K562 (cell line): ENCODE measurements around the gene GP1BB. TPM values are rescaled to one million over a fixed set of nuclear protein-coding genes. Genes with fewer than 3 reads are reported as not detected.

ENCODE experiments used
- ATAC-seq: fragments of 200-7000 bp; cut with Tn5 transposase; 3 replicates; pipeline ENCODE4 v1.9.1; 2020; ENCODE audit warnings: moderate library complexity
- BruUV-seq: library from RNA; stranded (reverse); fragments of 400-500 nt; replicated peaks from 2 replicates; lab custom pipeline; 2021; lab: Mats Ljungman, UMichigan
- CTCF ChIA-PET: fragments of 300-600 bp; formaldehyde crosslinking; extraction: SDS; loops from one replicate; lab custom pipeline; 2021; ENCODE audit warnings: low intra/inter-chr PET ratio; lab: Yijun Ruan, JAX
- POLR2A ChIA-PET: fragments of 300-600, 350-650 bp; sonication (Branson Sonifier 250); formaldehyde crosslinking; extraction: SDS; loops from one replicate; lab custom pipeline; 2021; ENCODE audit warnings: antibody characterized with exemption, inconsistent platforms; lab: Yijun Ruan, JAX
- DNase-seq, 4 experiments: peaks; one replicate each; pipeline versions ENCODE4 v3.0.0 to v3.0.0-alpha.2; 2011 to 2018; ENCODE audit warnings: low spot score in 3 of 4, mixed read lengths in 3 of 4; ENCODE audit errors: extremely low read depth in 1 of 4
- FAIRE-seq: peaks from 2 replicates; lab custom pipeline; 2011; peaks lifted over from hg19 to GRCh38; lab: Jason Lieb, UNC
- H2AFZ ChIP-seq: 2 replicates; pipeline ENCODE4 v1.6.0; 2011; ENCODE audit warnings: low read depth, low read length, control low read depth, inconsistent platforms
- H3K27ac ChIP-seq: fragments of 200-600 bp; 3 replicates; pipeline ENCODE4 v1.8.0; 2011; ENCODE audit warnings: low read depth, mild to moderate bottlenecking, control low read depth, inconsistent platforms, low read length, moderate library complexity, mixed read lengths; ENCODE audit errors: extremely low read depth
- H3K27me3 ChIP-seq, 2 experiments: fragments of 300-600 bp in 1 of 2; 2 replicates in 1 of 2; 3 replicates in 1 of 2; pipeline versions ENCODE4 v1.6.0 to v1.8.0; 2011; ENCODE audit warnings: inconsistent platforms in 2 of 2, low read length in 2 of 2, mild to moderate bottlenecking in 1 of 2, mixed read lengths in 1 of 2, moderate library complexity in 1 of 2; ENCODE audit not compliant: control insufficient read depth in 2 of 2, insufficient read depth in 2 of 2
- H3K36me3 ChIP-seq: fragments of 300-600 bp; 3 replicates; pipeline ENCODE4 v1.8.0; 2011; ENCODE audit warnings: mild to moderate bottlenecking, low read length, inconsistent platforms; ENCODE audit not compliant: control insufficient read depth, insufficient read depth
- H3K4me1 ChIP-seq, 2 experiments: fragments of 200-600 bp in 1 of 2; replicated peaks in 1 of 2; 2 replicates in 1 of 2; 3 replicates in 1 of 2; pipeline versions ENCODE4 v1.5.1 to v1.8.0; 2011; ENCODE audit warnings: inconsistent platforms in 2 of 2, low read length in 2 of 2, mild to moderate bottlenecking in 1 of 2, mixed read lengths in 1 of 2, moderate library complexity in 1 of 2; ENCODE audit not compliant: control insufficient read depth in 2 of 2, insufficient read depth in 2 of 2
- H3K4me2 ChIP-seq: 2 replicates; pipeline ENCODE4 v1.6.1; 2011; ENCODE audit warnings: low read length, control low read depth, inconsistent platforms, mixed read lengths; ENCODE audit not compliant: insufficient read depth
- H3K4me3 ChIP-seq: fragments of 200-600 bp; sonication (generic), shearing (Covaris generic); 2 replicates; pipeline ENCODE4 v1.5.1; 2016; ENCODE audit warnings: control low read depth, inconsistent platforms
- H3K79me2 ChIP-seq: fragments of 200-600 bp; 3 replicates; pipeline ENCODE4 v1.8.0; 2011; ENCODE audit warnings: low read length, inconsistent platforms; ENCODE audit not compliant: control insufficient read depth, insufficient read depth
- H3K9ac ChIP-seq, 2 experiments: 2 replicates each; pipeline versions ENCODE4 v1.6.0 to v1.6.1; 2011; ENCODE audit warnings: low read depth in 2 of 2, low read length in 2 of 2, control low read depth in 1 of 2, inconsistent platforms in 1 of 2, mild to moderate bottlenecking in 1 of 2, mixed read lengths in 1 of 2; ENCODE audit not compliant: insufficient read depth in 1 of 2
- H3K9me1 ChIP-seq: one replicate; pipeline ENCODE4 v1.6.0; 2011; ENCODE audit warnings: inconsistent platforms, mild to moderate bottlenecking, low read length, moderate library complexity; ENCODE audit not compliant: control insufficient read depth, insufficient read depth
- H3K9me3 ChIP-seq: replicated peaks from 2 replicates; pipeline ENCODE4 v1.5.1; 2011; ENCODE audit warnings: low read depth, low read length, inconsistent platforms; ENCODE audit not compliant: control insufficient read depth, insufficient read depth
- H4K20me1 ChIP-seq: replicated peaks from 2 replicates; pipeline ENCODE4 v1.6.1; 2011; ENCODE audit warnings: low read length, inconsistent platforms, mixed read lengths; ENCODE audit not compliant: control insufficient read depth, insufficient read depth
- ARID2 ChIP-seq: fragments of 450-650 bp; IDR thresholded peaks from 2 replicates; pipeline ENCODE4 v1.6.1; 2017; ENCODE audit warnings: antibody characterized with exemption, mild to moderate bottlenecking
- DACH1 ChIP-seq: fragments of 450-650 bp; IDR thresholded peaks from 2 replicates; pipeline ENCODE4 v1.6.1; 2018; ENCODE audit not compliant: partially characterized antibody
- DDX20 ChIP-seq: fragments of 450-650 bp; IDR thresholded peaks from 2 replicates; pipeline ENCODE4 v1.6.1; 2016; ENCODE audit warnings: missing genetic modification characterization, low read depth, mild to moderate bottlenecking, missing compliant biosample characterization, moderate library complexity
- E2F4 ChIP-seq: sonication (generic); formaldehyde crosslinking; IDR thresholded peaks from 2 replicates; pipeline ENCODE4 v1.8.0; 2022; ENCODE audit warnings: mild to moderate bottlenecking, low read depth, missing genetic modification reagents
- MYC ChIP-seq, 2 experiments: fragments of 250-450 bp in 1 of 2; sonication (Bioruptor Pico) in 1 of 2; IDR thresholded peaks; 2 replicates each; pipeline versions ENCODE4 v1.5.1 to v1.6.1; 2012 to 2021; ENCODE audit warnings: low read depth in 2 of 2, borderline replicate concordance in 1 of 2, improper control_type of control experiment in 1 of 2, low read length in 1 of 2, mild to moderate bottlenecking in 1 of 2, moderate library complexity in 1 of 2
- PHF20 ChIP-seq: fragments of 450-650 bp; IDR thresholded peaks from 2 replicates; pipeline ENCODE4 v1.6.1; 2018; ENCODE audit not compliant: partially characterized antibody
- RBM34 ChIP-seq: fragments of 200-400 bp; formaldehyde crosslinking; IDR thresholded peaks from 2 replicates; pipeline ENCODE4 v1.6.1; 2018; ENCODE audit warnings: low read length, borderline replicate concordance; ENCODE audit not compliant: insufficient read depth
- SMC3 ChIP-seq: conservative IDR thresholded peaks from 2 replicates; pipeline ENCODE4 v1.6.1; 2011; ENCODE audit warnings: low read depth, low read length, improper control_type of control experiment; ENCODE audit not compliant: insufficient read depth
- TBP ChIP-seq: optimal IDR thresholded peaks from 2 replicates; pipeline ENCODE3; 2011; ENCODE audit warnings: low read depth, low read length, improper control_type of control experiment
- UBTF ChIP-seq, 2 experiments: IDR thresholded peaks; 2 replicates each; pipeline ENCODE4 v1.6.1; 2012; ENCODE audit warnings: improper control_type of control experiment in 2 of 2, low read depth in 2 of 2, low read length in 2 of 2, borderline replicate concordance in 1 of 2
- ZNF507 ChIP-seq: conservative IDR thresholded peaks from 2 replicates; pipeline ENCODE4 v1.6.1; 2017; ENCODE audit warnings: missing genetic modification characterization, missing compliant biosample characterization
- ZNF583 ChIP-seq: fragments of 250-450 bp; sonication (Bioruptor Pico); IDR thresholded peaks from 2 replicates; pipeline ENCODE4 v1.4.0; 2020
- WGBS: fragments of 100-300 bp; shearing (Covaris generic); methylation state at CpG from one replicate; pipeline ENCODE4 v1.1.6; 2016; ENCODE audit warnings: low coverage, mixed read lengths; ENCODE audit not compliant: insufficient coverage; ENCODE audit errors: missing lambda C conversion rate; 5-methylcytosine and 5-hydroxymethylcytosine counted together
- in situ Hi-C: fragments of 300-500 bp; cut with MboI; formaldehyde crosslinking; loops from 4 replicates; pipeline ENCODE4 v1.15.0; 2018; ENCODE audit warnings: inconsistent platforms, mixed read lengths
- intact Hi-C: fragments of 100-400 bp; cut with micrococcal nuclease; formaldehyde crosslinking; loops from 2 replicates; pipeline ENCODE4 v1.14.2; 2022
- polyA plus RNA-seq, 8 experiments: library from polyadenylated mRNA; depleted of rRNA in 4 of 8; stranded (reverse) in 5 of 8; unstranded in 3 of 8; fragments of >200 nt; fragmentation: Nextera tagmentation in 2 of 8; fragmentation: Illumina TruSeq in 1 of 8; extraction: Ambion mirVana in 2 of 8; extraction: Trizol in 1 of 8; gene quantifications; 2 replicates each; pipeline versions ENCODE4 v1.2.1 to v1.2.3, GENCODE V29; 2011 to 2014; ENCODE audit warnings: inconsistent platforms in 1 of 8, missing spikeins in 1 of 8
- total RNA-seq, 7 experiments: library from RNA; depleted of rRNA in 6 of 7; stranded (reverse); fragments of >200 nt in 6 of 7; fragmentation: Illumina TruSeq in 2 of 7; extraction: Trizol in 2 of 7; gene quantifications; 2 replicates each; pipeline versions ENCODE4 v1.2.1 to v1.2.3, GENCODE V29; 2011 to 2021; ENCODE audit warnings: low replicate concordance in 1 of 7
- TF ChIP-seq, protein P1 (sequence below), 2 experiments: fragments of 250-450 bp in 1 of 2; fragments of 450-650 bp in 1 of 2; sonication (Bioruptor Pico) in 1 of 2; IDR thresholded peaks; 2 replicates each; pipeline versions ENCODE4 v1.6.1 to v1.8.0; 2016 to 2021; ENCODE audit warnings: mild to moderate bottlenecking in 2 of 2, moderate library complexity in 2 of 2, missing compliant biosample characterization in 1 of 2, missing genetic modification characterization in 1 of 2
- TF ChIP-seq, protein P2 (sequence below): fragments of 450-650 bp; formaldehyde crosslinking; conservative IDR thresholded peaks from 2 replicates; pipeline ENCODE4 v1.4.0; 2022; ENCODE audit warnings: mild to moderate bottlenecking, missing genetic modification characterization

The GP1BB gene
- total and polyA plus RNA-seq, 9 of the 15 experiments (the other 6 are each of a cell fraction or from before 2014, with no cell fraction given), result 0.69 to 162 (median 2.8) TPM

DNA sequence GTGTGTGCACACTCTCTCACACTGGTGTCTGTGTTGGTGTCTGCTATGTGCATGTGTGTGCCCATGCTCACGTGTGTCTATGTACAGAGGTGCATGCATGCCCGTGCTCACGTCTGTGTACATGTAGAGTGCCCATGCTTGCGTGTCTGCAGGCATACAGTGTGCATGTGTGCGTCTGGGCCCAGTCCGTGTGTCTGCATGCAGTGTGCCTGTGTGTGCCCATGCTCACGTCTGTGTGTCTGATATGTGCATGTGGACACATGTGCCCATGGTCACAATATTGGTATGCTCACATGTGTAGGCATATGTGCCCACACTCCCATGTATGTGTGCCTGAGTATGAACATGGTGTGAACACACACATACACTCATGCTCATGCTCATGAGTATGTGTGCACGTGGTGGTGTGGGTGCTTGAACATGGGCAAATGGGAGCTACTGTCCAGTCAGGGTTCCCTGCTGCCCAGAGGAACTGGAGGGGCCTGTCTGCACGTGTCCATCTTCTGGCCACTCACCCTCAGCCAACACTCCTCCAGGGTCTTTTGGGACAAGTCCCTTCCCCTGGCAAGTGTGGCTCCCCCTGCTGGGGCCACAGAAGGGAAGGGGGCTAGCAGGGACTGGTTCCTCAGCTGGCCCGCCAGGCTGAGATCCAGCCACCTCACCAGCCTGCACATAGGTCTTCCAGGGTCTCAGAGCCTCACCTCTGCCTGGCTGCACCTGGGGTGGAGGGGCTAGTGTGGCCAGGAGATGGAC, 29.9 kb downstream of the GP1BB start:
- peaks cover 66 to 90% of the 10 kb centered on the region in 2 experiments; a peak in 4 of 5 replicates for H3K27me3 ChIP-seq
- ATAC-seq, result peak; percentile 12
- TF ChIP-seq E2F4 (CRISPR knock-in tag), result no peak
- peak; percentile 13 for TF ChIP-seq PHF20
- TF ChIP-seq TBP, result peak; percentile 17
- TF ChIP-seq DDX20 (tag), result no peak
- TF ChIP-seq SMC3, result peak; percentile 44; the same call in 1 of the 2 replicates
- peak; percentile 68 for TF ChIP-seq MYC (IDR thresholded peaks at IDR 0.05; ENCODE audit: low read depth, low read length)
- no peak for TF ChIP-seq MYC (CRISPR knock-in tag; IDR thresholded peaks at IDR 0.05; ENCODE audit: borderline replicate concordance, low read depth)
- TF ChIP-seq, protein P1, sequence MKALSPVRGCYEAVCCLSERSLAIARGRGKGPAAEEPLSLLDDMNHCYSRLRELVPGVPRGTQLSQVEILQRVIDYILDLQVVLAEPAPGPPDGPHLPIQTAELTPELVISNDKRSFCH (CRISPR knock-in tag; IDR thresholded peaks at IDR 0.05), result no peak
- TF ChIP-seq, protein P1 (tag; IDR thresholded peaks at IDR 0.05), result peak; percentile 68; the same call in 1 of the 2 replicates
- no peak for TF ChIP-seq ZNF507 (tag)
- TF ChIP-seq ZNF583 (CRISPR knock-in tag), result 0 out of 2 replicates have a peak, but pooled peaks have one; percentile 30
- TF ChIP-seq DACH1, result peak; percentile 8
- TF ChIP-seq ARID2, result no peak
- TF ChIP-seq, protein P2, sequence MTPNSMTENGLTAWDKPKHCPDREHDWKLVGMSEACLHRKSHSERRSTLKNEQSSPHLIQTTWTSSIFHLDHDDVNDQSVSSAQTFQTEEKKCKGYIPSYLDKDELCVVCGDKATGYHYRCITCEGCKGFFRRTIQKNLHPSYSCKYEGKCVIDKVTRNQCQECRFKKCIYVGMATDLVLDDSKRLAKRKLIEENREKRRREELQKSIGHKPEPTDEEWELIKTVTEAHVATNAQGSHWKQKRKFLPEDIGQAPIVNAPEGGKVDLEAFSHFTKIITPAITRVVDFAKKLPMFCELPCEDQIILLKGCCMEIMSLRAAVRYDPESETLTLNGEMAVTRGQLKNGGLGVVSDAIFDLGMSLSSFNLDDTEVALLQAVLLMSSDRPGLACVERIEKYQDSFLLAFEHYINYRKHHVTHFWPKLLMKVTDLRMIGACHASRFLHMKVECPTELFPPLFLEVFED (CRISPR knock-in tag), result 0 out of 2 replicates have a peak, but pooled peaks have one; percentile 28
- TF ChIP-seq UBTF (IDR thresholded peaks at IDR 0.05; ENCODE audit: borderline replicate concordance in 1 of 2, low read depth in 2 of 2, low read length in 2 of 2), result peak in 1 of 2 experiments; percentile 39; a peak in 1 of 4 replicates
- TF ChIP-seq RBM34, result no peak

More for the DNA sequence above, 29.9 kb downstream of the GP1BB start:
- no peak overlapping the region; the same call in 2 of the 3 replicates for H3K27ac ChIP-seq
- peak; percentile 68 to 87 (median 84) for DNase-seq
- 15% methylated on average over 10 of the region's 10 CpGs for WGBS
- no peak for FAIRE-seq
- ChIA-PET CTCF (interaction anchor here (1.0 to 1.7 kb wide), 2 partner anchors 23 to 157 kb away, joined by 4 to 10 read pairs; no protein-coding TSS in a partner anchor), POLR2A (interaction anchor here (0.6 to 4.5 kb wide), 14 partner anchors 10 to 359 kb away, joined by 3 to 37 read pairs (median 3); no protein-coding TSS in a partner anchor)
- no TSS peak for BruUV-seq
- H2AFZ ChIP-seq, result 0 out of 2 replicates have a peak overlapping the region, but pooled peaks have one; percentile 14
- peaks cover 68% of the 10 kb centered on the region for H4K20me1 ChIP-seq
- no peaks in the 10 kb centered on the region; the same call in 1 of the 2 replicates for H3K9me3 ChIP-seq
- in situ Hi-C loops (no loop called here), intact Hi-C loops (no loop called here)
- H3K4me3 ChIP-seq, result no peak overlapping the region
- no peaks in the 10 kb centered on the region for H3K36me3 ChIP-seq
- no peak overlapping the region for H3K4me2 ChIP-seq
- H3K9ac ChIP-seq, result 0 out of 4 replicates have a peak overlapping the region, but pooled peaks of 1 of the 2 experiments have one; percentile 6
- peaks cover 17 to 74% of the 10 kb centered on the region in 2 experiments for H3K4me1 ChIP-seq
- no peaks in the 10 kb centered on the region for H3K9me1 ChIP-seq
- H3K79me2 ChIP-seq, result no peaks in the 10 kb centered on the region
